Esophagus muscularis mucosa (tissue), 4 donors: ENCODE measurements around the gene ALPL. TPM values are rescaled to one million over a fixed set of nuclear protein-coding genes. Genes with fewer than 3 reads are reported as not detected.

ENCODE experiments used
- DNase-seq: peaks from one replicate; pipeline ENCODE4 v3.0.0-alpha.2; 2017; ENCODE audit errors: extremely low spot score
- H3K27ac ChIP-seq, 4 donors: fragments of 200-600 bp; sonication (generic); replicated peaks in 1 of 4; 1 replicate in 3 of 4; 2 replicates in 1 of 4; pipeline ENCODE4 v1.5.1; 2016 to 2019; ENCODE audit warnings: mild to moderate bottlenecking in 1 of 4
- H3K27me3 ChIP-seq, 4 donors: fragments of 200-600 bp; sonication (generic); one replicate each; pipeline versions ENCODE4 v1.5.1 to v1.6.0; 2016 to 2019
- H3K36me3 ChIP-seq, 4 donors: fragments of 200-600 bp; sonication (generic); one replicate each; pipeline ENCODE4 v1.5.1; 2016 to 2019
- H3K4me1 ChIP-seq, 4 donors: fragments of 200-600 bp; sonication (generic); one replicate each; pipeline ENCODE4 v1.5.1; 2016 to 2019
- H3K4me3 ChIP-seq, 4 donors: fragments of 200-600 bp; sonication (generic); 1 replicate in 2 of 4; 2 replicates in 2 of 4; pipeline ENCODE4 v1.5.1; 2016 to 2019; ENCODE audit warnings: mild to moderate bottlenecking in 4 of 4, moderate library complexity in 1 of 4
- H3K9me3 ChIP-seq, 4 donors: fragments of 200-600 bp; sonication (generic); 1 replicate in 3 of 4; 2 replicates in 1 of 4; pipeline ENCODE4 v1.5.1; 2016 to 2019
- EP300 ChIP-seq: sonication (generic); formaldehyde crosslinking; IDR thresholded peaks from one replicate; pipeline ENCODE4 v1.6.1; 2017; ENCODE audit warnings: antibody characterized with exemption
- POLR2A ChIP-seq: fragments of 450-650 bp; IDR thresholded peaks from one replicate; pipeline ENCODE4 v1.6.1; 2017; ENCODE audit warnings: antibody characterized with exemption, moderate library complexity, mild to moderate bottlenecking, low read depth
- POLR2AphosphoS5 ChIP-seq, 2 donors: sonication (generic); formaldehyde crosslinking; IDR thresholded peaks; one replicate each; pipeline ENCODE4 v1.6.1; 2017; ENCODE audit warnings: antibody characterized with exemption in 2 of 2
- WGBS: methylation state at CpG from one replicate; pipeline ENCODE4 v1.1.5; 2018; 5-methylcytosine and 5-hydroxymethylcytosine counted together
- intact Hi-C: fragments of 100-400 bp; cut with DNase I; formaldehyde crosslinking; loops from one replicate; pipeline ENCODE4 v1.15.1; 2023
- total RNA-seq, 4 donors: library from RNA; depleted of rRNA; stranded (reverse); fragments of >200 nt; gene quantifications; one replicate each; pipeline versions ENCODE4 v1.1.0 to v1.2.1, GENCODE V29; 2016
- TF ChIP-seq, protein P1 (sequence below), 3 experiments: fragments of 200-600 bp in 2 of 3; fragments of 450-650 bp in 1 of 3; sonication (generic) in 2 of 3; IDR thresholded peaks; one replicate each; pipeline ENCODE4 v1.5.1; 2017 to 2019; ENCODE audit warnings: antibody characterized with exemption in 3 of 3, mild to moderate bottlenecking in 2 of 3, moderate library complexity in 1 of 3

Gene ALPL
- total RNA-seq, 4 donors from 2014 or later: 1.2 to 10.3 (median 3.8) TPM

DNA sequence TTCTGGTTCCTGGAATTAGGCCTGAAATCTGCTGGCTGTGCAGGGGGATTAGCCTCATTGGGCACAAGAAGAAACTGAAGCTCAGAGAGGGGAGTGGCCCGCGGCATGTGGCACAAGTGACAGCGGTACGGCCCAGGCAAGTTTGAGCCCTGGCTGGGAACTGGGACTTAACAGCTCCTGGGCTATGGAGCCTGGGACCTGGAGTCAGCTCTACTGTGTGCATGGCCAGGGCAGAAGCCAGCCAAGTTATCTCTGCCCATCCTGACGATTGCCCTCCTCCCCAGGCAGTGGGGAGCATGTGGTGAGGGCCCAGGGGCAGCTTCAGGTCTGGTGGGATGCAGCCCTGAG is 61.3 kb downstream of the ALPL start:
- intact Hi-C loops: loop anchor here (5.0 kb wide), 1 partner anchor 198 kb away; no protein-coding TSS in a partner anchor
- H3K27me3 ChIP-seq: no peaks in the 10 kb centered on the region
- TF ChIP-seq, protein P1, sequence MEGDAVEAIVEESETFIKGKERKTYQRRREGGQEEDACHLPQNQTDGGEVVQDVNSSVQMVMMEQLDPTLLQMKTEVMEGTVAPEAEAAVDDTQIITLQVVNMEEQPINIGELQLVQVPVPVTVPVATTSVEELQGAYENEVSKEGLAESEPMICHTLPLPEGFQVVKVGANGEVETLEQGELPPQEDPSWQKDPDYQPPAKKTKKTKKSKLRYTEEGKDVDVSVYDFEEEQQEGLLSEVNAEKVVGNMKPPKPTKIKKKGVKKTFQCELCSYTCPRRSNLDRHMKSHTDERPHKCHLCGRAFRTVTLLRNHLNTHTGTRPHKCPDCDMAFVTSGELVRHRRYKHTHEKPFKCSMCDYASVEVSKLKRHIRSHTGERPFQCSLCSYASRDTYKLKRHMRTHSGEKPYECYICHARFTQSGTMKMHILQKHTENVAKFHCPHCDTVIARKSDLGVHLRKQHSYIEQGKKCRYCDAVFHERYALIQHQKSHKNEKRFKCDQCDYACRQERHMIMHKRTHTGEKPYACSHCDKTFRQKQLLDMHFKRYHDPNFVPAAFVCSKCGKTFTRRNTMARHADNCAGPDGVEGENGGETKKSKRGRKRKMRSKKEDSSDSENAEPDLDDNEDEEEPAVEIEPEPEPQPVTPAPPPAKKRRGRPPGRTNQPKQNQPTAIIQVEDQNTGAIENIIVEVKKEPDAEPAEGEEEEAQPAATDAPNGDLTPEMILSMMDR (IDR thresholded peaks at IDR 0.05): no peak
- no peak for TF ChIP-seq POLR2AphosphoS5 (IDR thresholded peaks at IDR 0.05)
- TF ChIP-seq EP300: no peak
- no peak for TF ChIP-seq POLR2A
- 97% methylated on average over 5 of the region's 5 CpGs for WGBS
- H3K9me3 ChIP-seq: peaks cover 0 to 5% (median 0%) of the 10 kb centered on the region in 4 donors
- no peak overlapping the region for H3K4me3 ChIP-seq
- peaks cover 20 to 22% (median 22%) of the 10 kb centered on the region in 4 donors for H3K4me1 ChIP-seq
- H3K36me3 ChIP-seq: no peaks in the 10 kb centered on the region
- no peak for DNase-seq
- no peak overlapping the region for H3K27ac ChIP-seq

DNA sequence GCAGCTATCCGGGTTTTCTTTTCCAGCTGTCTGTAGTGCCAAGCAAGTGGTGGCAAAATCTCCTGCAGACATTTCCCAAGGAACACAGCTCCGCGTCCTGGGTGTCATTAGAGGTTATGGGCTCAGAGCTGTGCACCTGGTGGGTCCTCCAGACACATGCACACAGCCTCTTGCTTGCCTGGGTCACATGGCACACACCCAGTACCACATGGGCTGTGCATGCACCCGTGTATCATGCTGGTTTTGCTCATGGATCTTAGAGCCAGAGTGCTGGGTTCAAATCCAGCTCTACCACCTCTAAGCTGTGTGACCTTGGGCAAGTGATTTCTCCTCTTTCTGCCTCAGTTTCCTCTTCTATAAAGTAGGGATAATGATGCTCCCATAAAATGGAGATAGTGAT is 61.7 kb downstream of the ALPL start:
- Histone ChIP-seq H3K36me3 (no peaks in the 10 kb centered on the region), H3K4me3 (no peak overlapping the region), H3K4me1 (peaks cover 21 to 26% (median 22%) of the 10 kb centered on the region in 4 donors), H3K9me3 (peaks cover 0 to 5% (median 0%) of the 10 kb centered on the region in 4 donors), H3K27me3 (no peaks in the 10 kb centered on the region), H3K27ac (no peak overlapping the region)
- WGBS: 81% methylated on average over 4 of the region's 4 CpGs
- no peak for TF ChIP-seq EP300
- TF ChIP-seq POLR2AphosphoS5 (IDR thresholded peaks at IDR 0.05): no peak
- TF ChIP-seq, protein P1 (IDR thresholded peaks at IDR 0.05): no peak
- no peak for TF ChIP-seq POLR2A
- intact Hi-C loops: loop anchor here (5.0 kb wide), 1 partner anchor 199 kb away; no protein-coding TSS in a partner anchor
- DNase-seq: no peak

DNA sequence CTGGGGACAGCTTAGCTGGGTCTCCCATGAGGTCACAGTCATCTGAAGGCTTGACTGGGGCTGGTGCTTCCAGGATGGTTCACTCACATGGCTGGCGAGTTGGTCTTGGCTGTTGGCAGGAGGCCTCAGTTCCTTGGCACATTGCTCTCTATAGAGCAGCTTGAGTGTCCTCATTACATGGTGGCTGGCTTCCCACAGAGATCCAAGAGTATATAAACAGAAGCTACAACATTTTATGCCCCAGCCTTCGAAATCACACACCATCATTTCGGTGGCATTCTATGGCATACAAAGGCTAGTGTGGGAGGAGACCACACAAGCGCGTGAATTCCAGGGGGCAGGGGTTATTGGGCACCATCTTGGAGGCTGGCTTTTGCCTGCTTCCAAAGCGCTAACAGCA is 63.0 kb downstream of the ALPL start:
- Histone ChIP-seq H3K36me3 (no peaks in the 10 kb centered on the region), H3K27me3 (no peaks in the 10 kb centered on the region), H3K4me3 (no peak overlapping the region), H3K9me3 (peaks cover 0 to 5% (median 0%) of the 10 kb centered on the region in 4 donors), H3K27ac (no peak overlapping the region), H3K4me1 (peaks cover 21 to 26% (median 22%) of the 10 kb centered on the region in 4 donors)
- 92% methylated on average over 6 of the region's 6 CpGs for WGBS
- no peak for DNase-seq
- intact Hi-C loops: loop anchor here (2.0 to 5.0 kb wide), 2 partner anchors 61 to 200 kb away; no protein-coding TSS in a partner anchor
- TF ChIP-seq EP300 (no peak), POLR2AphosphoS5 (IDR thresholded peaks at IDR 0.05) (no peak), POLR2A (no peak)
- TF ChIP-seq, protein P1 (IDR thresholded peaks at IDR 0.05): no peak

DNA sequence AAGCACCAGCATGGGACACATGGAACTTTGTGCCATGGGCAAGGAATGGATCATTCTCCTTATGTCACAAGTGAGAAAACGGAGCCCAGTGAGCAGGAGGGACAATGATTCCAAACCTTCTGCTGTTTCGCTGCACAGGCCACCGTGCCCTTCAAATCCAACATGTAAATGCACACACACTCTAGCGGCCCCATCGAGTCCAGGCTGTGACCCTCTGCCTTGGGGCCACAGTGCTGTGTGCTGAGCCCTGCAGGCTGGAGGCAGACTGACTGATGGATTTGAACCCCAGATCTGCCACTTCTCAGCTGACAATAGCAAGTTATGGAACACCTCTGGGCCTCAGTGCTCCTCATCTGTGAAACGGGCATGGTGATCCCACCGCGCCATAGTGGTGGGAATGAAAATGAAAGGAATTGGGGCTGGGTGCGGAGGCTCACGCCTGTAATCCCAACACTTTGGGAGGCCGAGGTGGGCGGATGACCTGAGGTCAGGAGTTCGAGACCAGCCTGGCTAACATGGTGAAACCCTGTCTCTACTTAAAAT is 63.6 kb downstream of the ALPL start:
- Histone ChIP-seq H3K9me3 (peaks cover 0 to 5% (median 0%) of the 10 kb centered on the region in 4 donors), H3K27me3 (no peaks in the 10 kb centered on the region), H3K4me3 (no peak overlapping the region), H3K4me1 (peaks cover 21 to 26% (median 22%) of the 10 kb centered on the region in 4 donors), H3K27ac (no peak overlapping the region), H3K36me3 (no peaks in the 10 kb centered on the region)
- no peak for TF ChIP-seq POLR2AphosphoS5 (IDR thresholded peaks at IDR 0.05)
- no peak for TF ChIP-seq EP300
- TF ChIP-seq, protein P1 (IDR thresholded peaks at IDR 0.05): no peak
- TF ChIP-seq POLR2A: no peak
- intact Hi-C loops: loop anchor here (2.0 to 5.0 kb wide), 2 partner anchors 62 to 201 kb away; no protein-coding TSS in a partner anchor
- DNase-seq: no peak
- WGBS: 91% methylated on average over 13 of the region's 13 CpGs
